ENCODE measurements around the gene HM13. TPM values are rescaled to one million over a fixed set of nuclear protein-coding genes. Genes with fewer than 3 reads are reported as not detected.

The HM13 gene
- total and polyA plus RNA-seq, 2 donors (not counting 3 experiments of a cell fraction or from before 2014, with no cell fraction given) = 211 to 218 TPM

- Histone ChIP-seq H3K4me3 (replicated peaks in 1 of 3; ENCODE audit: insufficient read depth in 1 of 3, low read depth in 1 of 3, low read length in 3 of 3) (no peak overlapping the region), H3K27me3 (ENCODE audit: control insufficient read depth in 2 of 2, insufficient read depth in 2 of 2, low read length in 2 of 2) (no peaks in the 10 kb centered on the region), H3K9me1 (replicated peaks; ENCODE audit: control insufficient read depth, extremely low read depth, insufficient read depth, low read length) (no peaks in the 10 kb centered on the region), H4K20me1 (replicated peaks; ENCODE audit: control insufficient read depth, extremely low read depth, insufficient read depth, low read length) (no peaks in the 10 kb centered on the region), H3K4me1 (ENCODE audit: control insufficient read depth, extremely low read depth, insufficient read depth, low read length) (peaks cover 14% of the 10 kb centered on the region), H3K79me2 (ENCODE audit: control insufficient read depth, insufficient read depth, low read length) (no peaks in the 10 kb centered on the region), H2AFZ (ENCODE audit: low read depth, low read length) (no peak overlapping the region), H3K36me3 (ENCODE audit: control insufficient read depth in 2 of 2, extremely low read depth in 1 of 2, insufficient read depth in 2 of 2, low read length in 2 of 2) (no peaks in the 10 kb centered on the region), H3K9me3 (replicated peaks; ENCODE audit: control insufficient read depth, insufficient read depth, low read length) (no peaks in the 10 kb centered on the region), H3K9ac (replicated peaks; ENCODE audit: extremely low read depth, insufficient read depth, low read length) (no peak overlapping the region), H3K4me2 (ENCODE audit: insufficient read depth, low read length) (no peak overlapping the region), H3K27ac (ENCODE audit: insufficient read depth, low read depth, low read length) (no peak overlapping the region)
- intact Hi-C loops (cut with micrococcal nuclease) (no loop called here), dilution Hi-C loops (cut with MboI; ENCODE audit: extremely low pct_ligation_motif_present, low sequenced_read_pairs) (no loop called here)
- ChIA-PET POLR2A (interaction anchor here (0.6 to 0.7 kb wide), 2 partner anchors 11 to 28 kb away, joined by 4 to 7 read pairs; partner anchors contain the start of gene ID1), CTCF (interaction anchor here (0.9 to 30.9 kb wide), 5 partner anchors 9 to 57 kb away, joined by 4 to 1817 read pairs (median 6); partner anchors contain the start of gene ID1)
- DNase-seq (ENCODE audit: low read depth, low spot score) (no peak), FAIRE-seq (no peak)
- no peak for TF ChIP-seq EZH2 (IDR thresholded peaks at IDR 0.05; ENCODE audit: borderline replicate concordance, low read depth, low read length, severe bottlenecking)
- no peak for TF ChIP-seq CTCF (IDR thresholded peaks at IDR 0.05; ENCODE audit: extremely low read depth in 1 of 2, insufficient read depth in 1 of 2, low read depth in 1 of 2, low read length in 2 of 2)
- TF ChIP-seq POLR2A (IDR thresholded peaks at IDR 0.05; ENCODE audit: low read depth, low read length) = no peak
- TF ChIP-seq MYC (IDR thresholded peaks at IDR 0.05; ENCODE audit: low read depth, low read length) = no peak
- TF ChIP-seq POLR2AphosphoS5 (IDR thresholded peaks at IDR 0.05; ENCODE audit: insufficient read depth, low read depth, low read length) = no peak
- no peak for TF ChIP-seq GATA2 (IDR thresholded peaks at IDR 0.05; ENCODE audit: insufficient read depth, insufficient read length, low read depth, low read length)
- TF ChIP-seq, protein P1, sequence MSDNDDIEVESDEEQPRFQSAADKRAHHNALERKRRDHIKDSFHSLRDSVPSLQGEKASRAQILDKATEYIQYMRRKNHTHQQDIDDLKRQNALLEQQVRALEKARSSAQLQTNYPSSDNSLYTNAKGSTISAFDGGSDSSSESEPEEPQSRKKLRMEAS (IDR thresholded peaks at IDR 0.05; ENCODE audit: insufficient read depth, insufficient read length) = no peak
- TF ChIP-seq FOS (IDR thresholded peaks at IDR 0.05; ENCODE audit: borderline replicate concordance, insufficient read depth, low read length) = no peak
- TF ChIP-seq JUN (IDR thresholded peaks at IDR 0.05; ENCODE audit: borderline replicate concordance, insufficient read depth, insufficient read length, low read depth) = no peak
- BruUV-seq (replicated peaks) = no TSS peak
Measured at GRCh38 chr20:31577194-31577593, 63.0 kb downstream of the HM13 start.

Measured in endothelial cell of umbilical vein (primary cell).